PC-3 (cell line): ENCODE results near the gene CFL2. TPM values are rescaled to one million over a fixed set of nuclear protein-coding genes. Genes with fewer than 3 reads are reported as not detected.

Experiments used
- ATAC-seq: fragments of 200-7000 bp; cut with Tn5 transposase; 2 replicates; pipeline ENCODE4 v1.9.1; 2020; ENCODE audit warnings: mild to moderate bottlenecking, moderate library complexity
- BruUV-seq: library from RNA; stranded (reverse); fragments of 400-500 nt; replicated peaks from 2 replicates; lab custom pipeline; 2021; lab: Mats Ljungman, UMichigan
- CTCF ChIA-PET: fragments of 300-600 bp; sonication (Branson Sonifier 250); formaldehyde crosslinking; loops from one replicate; lab custom pipeline; 2022; ENCODE audit warnings: antibody characterized with exemption; lab: Charles Lee
- POLR2A ChIA-PET: fragments of 300-600 bp; sonication (Branson Sonifier 250); formaldehyde crosslinking; loops from one replicate; lab custom pipeline; 2022; ENCODE audit warnings: antibody characterized with exemption; ENCODE audit not compliant: unreplicated experiment; lab: Charles Lee
- DNase-seq: peaks from one replicate; pipeline ENCODE4 v3.0.0-alpha.2; 2015
- H2AFZ ChIP-seq: fragments of 300-600 bp; sonication (generic); 2 replicates; pipeline ENCODE4 v1.6.0; 2016; ENCODE audit warnings: antibody characterized with exemption, low read length
- H3F3A ChIP-seq: fragments of 300-600 bp; sonication (generic); one replicate; pipeline ENCODE4 v1.6.0; 2017; ENCODE audit warnings: antibody characterized with exemption, low read length, control low read depth, mild to moderate bottlenecking; ENCODE audit not compliant: unreplicated experiment
- H3K27ac ChIP-seq: fragments of 300-600 bp; sonication (generic); 2 replicates; pipeline ENCODE4 v1.5.1; 2016; ENCODE audit warnings: mild to moderate bottlenecking, low read length
- H3K27me3 ChIP-seq: fragments of 300-600 bp; sonication (generic); 2 replicates; pipeline ENCODE4 v1.6.1; 2016; ENCODE audit warnings: low read length, mixed read lengths
- H3K36me3 ChIP-seq: fragments of 300-600 bp; sonication (generic); 2 replicates; pipeline ENCODE4 v1.6.1; 2016; ENCODE audit warnings: low read depth, mixed run types, low read length, mixed read lengths
- H3K4me1 ChIP-seq: fragments of 300-600 bp; sonication (generic); 2 replicates; pipeline ENCODE4 v1.5.1; 2016; ENCODE audit warnings: low read length; ENCODE audit not compliant: insufficient read depth
- H3K4me2 ChIP-seq: fragments of 300-600 bp; sonication (generic); 2 replicates; pipeline ENCODE4 v1.6.0; 2016; ENCODE audit warnings: low read length
- H3K4me3 ChIP-seq: fragments of 300-600 bp; sonication (generic); 2 replicates; pipeline ENCODE4 v1.5.1; 2016; ENCODE audit warnings: mild to moderate bottlenecking, low read length, mixed read lengths
- H3K79me2 ChIP-seq: fragments of 300-600 bp; sonication (generic); 2 replicates; pipeline ENCODE4 v1.6.1; 2017; ENCODE audit warnings: low read length, mixed read lengths
- H3K9ac ChIP-seq: fragments of 300-600 bp; sonication (generic); 2 replicates; pipeline ENCODE4 v1.6.0; 2016; ENCODE audit warnings: mild to moderate bottlenecking, low read length
- H3K9me2 ChIP-seq: fragments of 300-600 bp; sonication (generic); replicated peaks from 2 replicates; pipeline ENCODE4 v1.6.1; 2016; ENCODE audit warnings: mixed run types, low read length, mixed read lengths
- H3K9me3 ChIP-seq: fragments of 300-600 bp; sonication (generic); 2 replicates; pipeline ENCODE4 v1.6.1; 2016; ENCODE audit warnings: low read length, mixed read lengths
- H4K20me1 ChIP-seq: fragments of 300-600 bp; sonication (generic); 2 replicates; pipeline ENCODE4 v1.6.1; 2016; ENCODE audit warnings: low read length, mixed read lengths
- EZH2 ChIP-seq: fragments of 300-600 bp; sonication (generic); IDR thresholded peaks from one replicate; pipeline ENCODE4 v1.6.1; 2017; ENCODE audit warnings: antibody characterized with exemption, mild to moderate bottlenecking, low read length; ENCODE audit not compliant: unreplicated experiment
- EZH2phosphoT487 ChIP-seq: fragments of 300-600 bp; sonication (generic); IDR thresholded peaks from 2 replicates; pipeline ENCODE4 v1.6.1; 2018; ENCODE audit warnings: mild to moderate bottlenecking, antibody characterized with exemption, low read length, borderline replicate concordance
- intact Hi-C: fragments of 100-400 bp; cut with micrococcal nuclease; formaldehyde crosslinking; loops from 2 replicates; pipeline ENCODE4 v1.9.0; 2023
- total RNA-seq: library from RNA; depleted of rRNA; stranded (reverse); fragments of >200 nt; gene quantifications from 2 replicates; pipeline ENCODE4 v1.2.3, GENCODE V29; 2014
- TF ChIP-seq, protein P1 (sequence below): fragments of 300-600 bp; sonication (generic); conservative IDR thresholded peaks from 2 replicates; pipeline ENCODE4 v1.5.1; 2017; ENCODE audit warnings: antibody characterized with exemption, low read depth, mild to moderate bottlenecking, low read length

CFL2 gene
- total RNA-seq, 1 experiment from 2014 or later: 88.4 TPM

DNA sequence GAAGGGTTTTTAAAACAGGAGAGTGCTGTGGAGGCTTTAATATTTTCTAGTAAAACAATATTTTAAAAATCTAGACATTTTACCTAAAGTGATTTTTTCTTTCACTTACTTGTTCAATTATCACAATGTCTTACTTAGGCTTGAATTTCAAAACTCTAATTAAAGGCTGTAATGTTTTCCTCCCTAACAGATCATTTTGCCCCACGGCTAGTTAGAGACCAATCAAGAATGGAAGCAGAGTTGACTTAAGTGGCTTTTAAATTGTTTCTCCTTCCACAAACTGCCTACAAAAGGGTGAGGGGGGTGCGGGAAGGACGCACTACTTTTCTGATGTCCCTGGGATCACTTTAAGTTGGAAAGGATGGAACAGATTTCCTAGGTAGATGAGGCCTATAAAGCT is 9.5 kb upstream of the CFL2 start:
- no TSS peak for BruUV-seq
- H3F3A ChIP-seq: no peaks in the 10 kb centered on the region
- no peak overlapping the region for H3K27ac ChIP-seq
- DNase-seq: no peak
- H3K4me3 ChIP-seq: no peak overlapping the region
- ChIA-PET CTCF (interaction anchor here (0.6 kb wide), 1 partner anchor 85 kb away, joined by 3 read pairs; no protein-coding TSS in a partner anchor), POLR2A (no interaction called here)
- no peaks in the 10 kb centered on the region for H4K20me1 ChIP-seq
- H3K79me2 ChIP-seq: no peaks in the 10 kb centered on the region
- TF ChIP-seq, protein P1, sequence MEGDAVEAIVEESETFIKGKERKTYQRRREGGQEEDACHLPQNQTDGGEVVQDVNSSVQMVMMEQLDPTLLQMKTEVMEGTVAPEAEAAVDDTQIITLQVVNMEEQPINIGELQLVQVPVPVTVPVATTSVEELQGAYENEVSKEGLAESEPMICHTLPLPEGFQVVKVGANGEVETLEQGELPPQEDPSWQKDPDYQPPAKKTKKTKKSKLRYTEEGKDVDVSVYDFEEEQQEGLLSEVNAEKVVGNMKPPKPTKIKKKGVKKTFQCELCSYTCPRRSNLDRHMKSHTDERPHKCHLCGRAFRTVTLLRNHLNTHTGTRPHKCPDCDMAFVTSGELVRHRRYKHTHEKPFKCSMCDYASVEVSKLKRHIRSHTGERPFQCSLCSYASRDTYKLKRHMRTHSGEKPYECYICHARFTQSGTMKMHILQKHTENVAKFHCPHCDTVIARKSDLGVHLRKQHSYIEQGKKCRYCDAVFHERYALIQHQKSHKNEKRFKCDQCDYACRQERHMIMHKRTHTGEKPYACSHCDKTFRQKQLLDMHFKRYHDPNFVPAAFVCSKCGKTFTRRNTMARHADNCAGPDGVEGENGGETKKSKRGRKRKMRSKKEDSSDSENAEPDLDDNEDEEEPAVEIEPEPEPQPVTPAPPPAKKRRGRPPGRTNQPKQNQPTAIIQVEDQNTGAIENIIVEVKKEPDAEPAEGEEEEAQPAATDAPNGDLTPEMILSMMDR: no peak
- H2AFZ ChIP-seq: no peak overlapping the region; the same call in 1 of the 2 replicates
- H3K9me2 ChIP-seq: no peaks in the 10 kb centered on the region
- no peaks in the 10 kb centered on the region for H3K36me3 ChIP-seq
- no peak overlapping the region for H3K4me2 ChIP-seq
- no peak for ATAC-seq
- H3K9ac ChIP-seq: no peak overlapping the region
- intact Hi-C loops: loop anchor here (1.0 kb wide), 1 partner anchor 52 kb away; no protein-coding TSS in a partner anchor
- H3K4me1 ChIP-seq: 0 out of 2 replicates have a peak, but pooled peaks cover 3% of the 10 kb centered on the region
- no peaks in the 10 kb centered on the region for H3K9me3 ChIP-seq
- H3K27me3 ChIP-seq: no peaks in the 10 kb centered on the region

DNA sequence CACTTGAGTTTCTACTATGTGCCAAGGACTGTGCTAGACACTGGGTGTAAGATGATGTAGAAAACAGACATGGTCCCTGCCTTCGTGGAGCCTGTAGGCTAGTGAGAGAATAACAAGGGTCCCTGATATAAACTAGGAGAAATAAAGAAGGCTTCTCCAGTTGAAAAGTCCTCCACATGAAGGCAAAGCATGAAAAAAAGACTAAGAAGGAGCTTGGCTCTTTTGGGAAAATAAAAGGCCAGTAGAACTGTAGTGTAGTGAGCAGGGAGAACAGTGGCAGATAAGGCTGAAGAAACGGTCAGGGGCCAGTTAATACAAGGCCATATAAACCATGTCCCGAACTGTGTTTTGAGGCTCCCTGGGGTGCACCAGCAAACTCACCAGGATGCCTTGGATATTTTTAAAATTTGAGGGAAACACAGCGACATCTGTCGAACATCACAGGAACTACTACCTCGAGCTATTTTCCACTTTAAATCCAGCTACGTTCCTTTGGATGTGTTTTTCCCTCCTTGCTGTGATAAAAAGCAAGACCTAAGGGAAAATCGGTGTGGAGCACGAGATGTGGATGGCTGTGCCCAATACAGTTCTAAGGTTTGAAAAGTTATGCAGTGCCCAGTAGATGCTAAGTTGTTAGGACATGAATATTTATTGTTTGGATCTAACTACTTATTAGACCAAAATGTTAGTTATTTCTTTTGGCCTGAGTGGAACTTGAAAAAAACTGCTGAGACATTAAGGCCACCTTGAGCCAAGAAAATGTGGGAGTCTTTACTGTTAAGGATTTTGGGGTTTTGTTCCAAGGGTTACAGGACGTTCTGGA is 8.5 kb upstream of the CFL2 start:
- Histone ChIP-seq H3K4me3 (no peak overlapping the region), H3K4me2 (peak overlapping the region; percentile 55), H3K27me3 (no peaks in the 10 kb centered on the region), H3F3A (no peaks in the 10 kb centered on the region), H3K9me3 (no peaks in the 10 kb centered on the region), H3K79me2 (no peaks in the 10 kb centered on the region), H4K20me1 (no peaks in the 10 kb centered on the region), H3K36me3 (no peaks in the 10 kb centered on the region), H3K27ac (no peak overlapping the region), H3K9me2 (no peaks in the 10 kb centered on the region), H3K9ac (no peak overlapping the region), H3K4me1 (0 out of 2 replicates have a peak, but pooled peaks cover 3% of the 10 kb centered on the region), H2AFZ (peak overlapping the region; percentile 77)
- CTCF ChIA-PET: interaction anchor here (0.5 to 2.2 kb wide), 11 partner anchors 9 to 377 kb away, joined by 3 to 13 read pairs (median 4); no protein-coding TSS in a partner anchor
- peak; percentile 76 for ATAC-seq
- intact Hi-C loops: loop anchor here (1.0 kb wide), 1 partner anchor 51 kb away; no protein-coding TSS in a partner anchor
- peak; percentile 77 for DNase-seq
- no peak for TF ChIP-seq EZH2
- TF ChIP-seq, protein P1: peak; percentile 83
- no TSS peak for BruUV-seq
- POLR2A ChIA-PET: interaction anchor here (0.6 to 0.7 kb wide), 2 partner anchors 50 to 379 kb away, joined by 3 to 4 read pairs; no protein-coding TSS in a partner anchor

DNA sequence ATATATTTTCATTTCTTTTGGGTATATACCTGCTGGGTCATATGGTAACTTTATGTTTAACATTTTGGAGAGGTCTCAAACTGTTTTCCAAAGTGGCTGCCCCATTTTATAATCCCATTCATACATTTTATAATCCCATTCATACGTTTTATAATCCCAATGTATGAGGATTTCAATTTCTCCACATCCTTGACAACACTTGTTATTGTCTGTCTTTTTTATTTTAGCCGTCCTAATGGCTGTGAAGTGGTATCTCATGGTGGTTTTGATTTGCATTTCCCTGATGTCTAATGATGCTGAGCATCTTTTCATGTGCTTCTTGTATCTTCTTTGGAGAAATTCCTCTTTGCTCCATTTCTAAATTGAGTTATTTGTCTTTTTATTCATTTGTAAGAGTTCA is 6.7 kb upstream of the CFL2 start:
- intact Hi-C loops: no loop called here
- CTCF ChIA-PET: interaction anchor here (2.2 kb wide), 1 partner anchor 21 kb away, joined by 13 read pairs; no protein-coding TSS in a partner anchor
- BruUV-seq: no TSS peak

More for the DNA sequence above, 6.7 kb upstream of the CFL2 start:
- Histone ChIP-seq H3K9me2 (no peaks in the 10 kb centered on the region), H3F3A (no peaks in the 10 kb centered on the region), H4K20me1 (no peaks in the 10 kb centered on the region), H3K9me3 (no peaks in the 10 kb centered on the region), H2AFZ (no peak overlapping the region), H3K36me3 (no peaks in the 10 kb centered on the region), H3K9ac (no peak overlapping the region), H3K4me1 (0 out of 2 replicates have a peak, but pooled peaks cover 3% of the 10 kb centered on the region), H3K27me3 (no peaks in the 10 kb centered on the region), H3K4me3 (no peak overlapping the region), H3K4me2 (no peak overlapping the region), H3K27ac (no peak overlapping the region), H3K79me2 (no peaks in the 10 kb centered on the region)
- no peak for ATAC-seq
- TF ChIP-seq EZH2phosphoT487 (no peak), EZH2 (no peak)
- TF ChIP-seq, protein P1: no peak
- DNase-seq: no peak
- POLR2A ChIA-PET: no interaction called here
